GM13977 (cell line): Measurements from ENCODE around the gene TRAF3IP1.

Experiments used
- DNase-seq: peaks from one replicate; pipeline ENCODE4 v3.0.0; 2012; ENCODE audit warnings: low spot score
- CTCF ChIP-seq: IDR thresholded peaks from 2 replicates; pipeline ENCODE4 v1.5.1; 2012; ENCODE audit warnings: mild to moderate bottlenecking, control low read depth; ENCODE audit not compliant: insufficient read depth; ENCODE audit errors: extremely low read depth, missing control alignments
- in situ Hi-C: fragments of 300-500 bp; cut with MboI; formaldehyde crosslinking; loops from one replicate; pipeline ENCODE4 v1.12.0; 2022; ENCODE audit warnings: low sequenced_read_pairs, low pct_unique_long_range_greater_than_20kb, mixed read lengths, inconsistent platforms; ENCODE audit not compliant: unreplicated experiment

TRAF3IP1 gene

GRCh38 chr2:238277695-238278094 lies 42.6 kb upstream of the TRAF3IP1 start:
- no peak for TF ChIP-seq CTCF
- in situ Hi-C loops: no loop called here
- DNase-seq: no peak

- no peak for DNase-seq
- no peak for TF ChIP-seq CTCF
- in situ Hi-C loops: no loop called here
Measured at GRCh38 chr2:238278626-238279323, 41.5 kb upstream of the TRAF3IP1 start.

DNA sequence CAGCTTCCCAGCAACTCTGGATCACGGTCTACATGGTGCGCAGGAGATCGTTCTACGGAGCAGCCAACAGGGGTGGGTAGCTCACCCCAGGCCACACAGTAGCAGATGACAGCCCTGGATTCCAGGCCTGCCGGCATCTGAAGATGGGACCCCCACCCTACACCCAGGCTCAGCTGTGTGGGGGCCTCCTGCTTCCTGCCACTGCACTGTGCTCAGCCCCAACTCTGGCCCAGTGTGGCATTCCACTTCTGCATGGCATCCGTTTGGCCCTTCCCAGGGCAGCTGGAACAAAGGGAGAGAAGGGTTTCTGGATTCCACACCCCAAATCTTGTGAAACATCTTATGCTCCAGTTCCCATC lies 41.0 kb upstream of the TRAF3IP1 start:
- in situ Hi-C loops: no loop called here
- DNase-seq: no peak
- TF ChIP-seq CTCF: no peak

- DNase-seq: no peak
- TF ChIP-seq CTCF: no peak
- in situ Hi-C loops: no loop called here
Measured at GRCh38 chr2:238280083-238280825, 40.1 kb upstream of the TRAF3IP1 start.

- in situ Hi-C loops: no loop called here
Measured at GRCh38 chr2:238281826-238282480, 38.4 kb upstream of the TRAF3IP1 start.

More at GRCh38 chr2:238281826-238282480, 38.4 kb upstream of the TRAF3IP1 start:
- no peak for DNase-seq
- TF ChIP-seq CTCF: no peak
